Measurements from ENCODE around the gene MT1G. TPM values are rescaled to one million over a fixed set of nuclear protein-coding genes. Genes with fewer than 3 reads are reported as not detected.

The MT1G gene
- total and polyA plus RNA-seq, 2 experiments from 2014 or later, result 184 to 1,014 TPM

GRCh38 chr16:56697456-56698155 is 29.7 kb upstream of the MT1G start:
- H3K27ac Mint-ChIP-seq, result no peak overlapping the region
- Histone ChIP-seq H3K4me3 (no peak overlapping the region), H4K20me1 (replicated peaks; ENCODE audit: insufficient read depth) (no peaks in the 10 kb centered on the region)

More at GRCh38 chr16:56697456-56698155, 29.7 kb upstream of the MT1G start:
- H3K4me3 Mint-ChIP-seq, result no peak overlapping the region
- peaks cover 11% of the 10 kb centered on the region for H3K4me1 Mint-ChIP-seq
- no peak overlapping the region for H3K4me2 ChIP-seq
- peaks cover 3% of the 10 kb centered on the region; the same call in 1 of the 3 replicates for H3K36me3 Mint-ChIP-seq (ENCODE audit: low read depth)
- H3K27ac ChIP-seq (ENCODE audit: low read depth), result no peak overlapping the region
- peaks cover 5% of the 10 kb centered on the region for H3K27me3 Mint-ChIP-seq (ENCODE audit: insufficient read depth, low read depth, poor library complexity)
- H3F3A ChIP-seq (replicated peaks; ENCODE audit: low read depth), result 0 out of 2 replicates have a peak, but pooled peaks cover under 1% of the 10 kb centered on the region
- no peak overlapping the region for H2AFZ ChIP-seq
- no peaks in the 10 kb centered on the region for H3K27me3 ChIP-seq (ENCODE audit: insufficient read depth)
- H3K36me3 ChIP-seq (ENCODE audit: insufficient read depth), result no peaks in the 10 kb centered on the region
- H3K9me2 ChIP-seq (ENCODE audit: insufficient read depth), result no peaks in the 10 kb centered on the region
- peaks cover 17% of the 10 kb centered on the region for H3K9me3 Mint-ChIP-seq
- ATAC-seq (no peak), DNase-seq (ENCODE audit: low spot score) (no peak)
- H3K4me1 ChIP-seq (ENCODE audit: insufficient read depth), result peaks cover 7% of the 10 kb centered on the region; the same call in 1 of the 2 replicates
- no peaks in the 10 kb centered on the region for H3K79me2 ChIP-seq (replicated peaks; ENCODE audit: insufficient read depth)
- TF ChIP-seq NANOG (IDR thresholded peaks at IDR 0.05; ENCODE audit: borderline replicate concordance) (no peak), CREB1 (CRISPR knock-in tag; IDR thresholded peaks at IDR 0.05; ENCODE audit: low read depth) (no peak), ZNF114 (CRISPR knock-in tag; IDR thresholded peaks at IDR 0.05) (no peak), EZH2phosphoT487 (IDR thresholded peaks at IDR 0.05; ENCODE audit: unreplicated experiment) (no peak), POLR2AphosphoS5 (IDR thresholded peaks at IDR 0.05; ENCODE audit: low read depth) (no peak), EZH2 (IDR thresholded peaks at IDR 0.05; ENCODE audit: low read depth, unreplicated experiment) (no peak), JUNB (IDR thresholded peaks at IDR 0.05; ENCODE audit: unreplicated experiment) (no peak), ZNF331 (CRISPR knock-in tag; IDR thresholded peaks at IDR 0.05; ENCODE audit: low read depth) (no peak), STAT1 (IDR thresholded peaks at IDR 0.05; ENCODE audit: unreplicated experiment) (no peak)
- TF ChIP-seq, protein P1, sequence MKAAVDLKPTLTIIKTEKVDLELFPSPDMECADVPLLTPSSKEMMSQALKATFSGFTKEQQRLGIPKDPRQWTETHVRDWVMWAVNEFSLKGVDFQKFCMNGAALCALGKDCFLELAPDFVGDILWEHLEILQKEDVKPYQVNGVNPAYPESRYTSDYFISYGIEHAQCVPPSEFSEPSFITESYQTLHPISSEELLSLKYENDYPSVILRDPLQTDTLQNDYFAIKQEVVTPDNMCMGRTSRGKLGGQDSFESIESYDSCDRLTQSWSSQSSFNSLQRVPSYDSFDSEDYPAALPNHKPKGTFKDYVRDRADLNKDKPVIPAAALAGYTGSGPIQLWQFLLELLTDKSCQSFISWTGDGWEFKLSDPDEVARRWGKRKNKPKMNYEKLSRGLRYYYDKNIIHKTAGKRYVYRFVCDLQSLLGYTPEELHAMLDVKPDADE (IDR thresholded peaks at IDR 0.05), result no peak
- TF ChIP-seq, protein P2, sequence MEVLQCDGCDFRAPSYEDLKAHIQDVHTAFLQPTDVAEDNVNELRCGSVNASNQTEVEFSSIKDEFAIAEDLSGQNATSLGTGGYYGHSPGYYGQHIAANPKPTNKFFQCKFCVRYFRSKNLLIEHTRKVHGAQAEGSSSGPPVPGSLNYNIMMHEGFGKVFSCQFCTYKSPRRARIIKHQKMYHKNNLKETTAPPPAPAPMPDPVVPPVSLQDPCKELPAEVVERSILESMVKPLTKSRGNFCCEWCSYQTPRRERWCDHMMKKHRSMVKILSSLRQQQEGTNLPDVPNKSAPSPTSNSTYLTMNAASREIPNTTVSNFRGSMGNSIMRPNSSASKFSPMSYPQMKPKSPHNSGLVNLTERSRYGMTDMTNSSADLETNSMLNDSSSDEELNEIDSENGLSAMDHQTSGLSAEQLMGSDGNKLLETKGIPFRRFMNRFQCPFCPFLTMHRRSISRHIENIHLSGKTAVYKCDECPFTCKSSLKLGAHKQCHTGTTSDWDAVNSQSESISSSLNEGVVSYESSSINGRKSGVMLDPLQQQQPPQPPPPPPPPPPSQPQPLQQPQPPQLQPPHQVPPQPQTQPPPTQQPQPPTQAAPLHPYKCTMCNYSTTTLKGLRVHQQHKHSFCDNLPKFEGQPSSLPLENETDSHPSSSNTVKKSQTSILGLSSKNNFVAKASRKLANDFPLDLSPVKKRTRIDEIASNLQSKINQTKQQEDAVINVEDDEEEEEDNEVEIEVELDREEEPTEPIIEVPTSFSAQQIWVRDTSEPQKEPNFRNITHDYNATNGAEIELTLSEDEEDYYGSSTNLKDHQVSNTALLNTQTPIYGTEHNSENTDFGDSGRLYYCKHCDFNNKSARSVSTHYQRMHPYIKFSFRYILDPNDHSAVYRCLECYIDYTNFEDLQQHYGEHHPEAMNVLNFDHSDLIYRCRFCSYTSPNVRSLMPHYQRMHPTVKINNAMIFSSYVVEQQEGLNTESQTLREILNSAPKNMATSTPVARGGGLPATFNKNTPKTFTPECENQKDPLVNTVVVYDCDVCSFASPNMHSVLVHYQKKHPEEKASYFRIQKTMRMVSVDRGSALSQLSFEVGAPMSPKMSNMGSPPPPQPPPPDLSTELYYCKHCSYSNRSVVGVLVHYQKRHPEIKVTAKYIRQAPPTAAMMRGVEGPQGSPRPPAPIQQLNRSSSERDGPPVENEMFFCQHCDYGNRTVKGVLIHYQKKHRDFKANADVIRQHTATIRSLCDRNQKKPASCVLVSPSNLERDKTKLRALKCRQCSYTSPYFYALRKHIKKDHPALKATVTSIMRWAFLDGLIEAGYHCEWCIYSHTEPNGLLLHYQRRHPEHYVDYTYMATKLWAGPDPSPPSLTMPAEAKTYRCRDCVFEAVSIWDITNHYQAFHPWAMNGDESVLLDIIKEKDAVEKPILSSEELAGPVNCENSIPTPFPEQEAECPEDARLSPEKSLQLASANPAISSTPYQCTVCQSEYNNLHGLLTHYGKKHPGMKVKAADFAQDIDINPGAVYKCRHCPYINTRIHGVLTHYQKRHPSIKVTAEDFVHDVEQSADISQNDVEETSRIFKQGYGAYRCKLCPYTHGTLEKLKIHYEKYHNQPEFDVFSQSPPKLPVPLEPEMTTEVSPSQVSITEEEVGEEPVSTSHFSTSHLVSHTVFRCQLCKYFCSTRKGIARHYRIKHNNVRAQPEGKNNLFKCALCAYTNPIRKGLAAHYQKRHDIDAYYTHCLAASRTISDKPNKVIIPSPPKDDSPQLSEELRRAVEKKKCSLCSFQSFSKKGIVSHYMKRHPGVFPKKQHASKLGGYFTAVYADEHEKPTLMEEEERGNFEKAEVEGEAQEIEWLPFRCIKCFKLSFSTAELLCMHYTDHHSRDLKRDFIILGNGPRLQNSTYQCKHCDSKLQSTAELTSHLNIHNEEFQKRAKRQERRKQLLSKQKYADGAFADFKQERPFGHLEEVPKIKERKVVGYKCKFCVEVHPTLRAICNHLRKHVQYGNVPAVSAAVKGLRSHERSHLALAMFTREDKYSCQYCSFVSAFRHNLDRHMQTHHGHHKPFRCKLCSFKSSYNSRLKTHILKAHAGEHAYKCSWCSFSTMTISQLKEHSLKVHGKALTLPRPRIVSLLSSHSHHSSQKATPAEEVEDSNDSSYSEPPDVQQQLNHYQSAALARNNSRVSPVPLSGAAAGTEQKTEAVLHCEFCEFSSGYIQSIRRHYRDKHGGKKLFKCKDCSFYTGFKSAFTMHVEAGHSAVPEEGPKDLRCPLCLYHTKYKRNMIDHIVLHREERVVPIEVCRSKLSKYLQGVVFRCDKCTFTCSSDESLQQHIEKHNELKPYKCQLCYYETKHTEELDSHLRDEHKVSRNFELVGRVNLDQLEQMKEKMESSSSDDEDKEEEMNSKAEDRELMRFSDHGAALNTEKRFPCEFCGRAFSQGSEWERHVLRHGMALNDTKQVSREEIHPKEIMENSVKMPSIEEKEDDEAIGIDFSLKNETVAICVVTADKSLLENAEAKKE (CRISPR knock-in tag; IDR thresholded peaks at IDR 0.05), result no peak
- TF ChIP-seq, protein P3, sequence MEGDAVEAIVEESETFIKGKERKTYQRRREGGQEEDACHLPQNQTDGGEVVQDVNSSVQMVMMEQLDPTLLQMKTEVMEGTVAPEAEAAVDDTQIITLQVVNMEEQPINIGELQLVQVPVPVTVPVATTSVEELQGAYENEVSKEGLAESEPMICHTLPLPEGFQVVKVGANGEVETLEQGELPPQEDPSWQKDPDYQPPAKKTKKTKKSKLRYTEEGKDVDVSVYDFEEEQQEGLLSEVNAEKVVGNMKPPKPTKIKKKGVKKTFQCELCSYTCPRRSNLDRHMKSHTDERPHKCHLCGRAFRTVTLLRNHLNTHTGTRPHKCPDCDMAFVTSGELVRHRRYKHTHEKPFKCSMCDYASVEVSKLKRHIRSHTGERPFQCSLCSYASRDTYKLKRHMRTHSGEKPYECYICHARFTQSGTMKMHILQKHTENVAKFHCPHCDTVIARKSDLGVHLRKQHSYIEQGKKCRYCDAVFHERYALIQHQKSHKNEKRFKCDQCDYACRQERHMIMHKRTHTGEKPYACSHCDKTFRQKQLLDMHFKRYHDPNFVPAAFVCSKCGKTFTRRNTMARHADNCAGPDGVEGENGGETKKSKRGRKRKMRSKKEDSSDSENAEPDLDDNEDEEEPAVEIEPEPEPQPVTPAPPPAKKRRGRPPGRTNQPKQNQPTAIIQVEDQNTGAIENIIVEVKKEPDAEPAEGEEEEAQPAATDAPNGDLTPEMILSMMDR (conservative IDR thresholded peaks at IDR 0.05; ENCODE audit: low read depth in 2 of 2), result no peak
- TF ChIP-seq, protein P4, sequence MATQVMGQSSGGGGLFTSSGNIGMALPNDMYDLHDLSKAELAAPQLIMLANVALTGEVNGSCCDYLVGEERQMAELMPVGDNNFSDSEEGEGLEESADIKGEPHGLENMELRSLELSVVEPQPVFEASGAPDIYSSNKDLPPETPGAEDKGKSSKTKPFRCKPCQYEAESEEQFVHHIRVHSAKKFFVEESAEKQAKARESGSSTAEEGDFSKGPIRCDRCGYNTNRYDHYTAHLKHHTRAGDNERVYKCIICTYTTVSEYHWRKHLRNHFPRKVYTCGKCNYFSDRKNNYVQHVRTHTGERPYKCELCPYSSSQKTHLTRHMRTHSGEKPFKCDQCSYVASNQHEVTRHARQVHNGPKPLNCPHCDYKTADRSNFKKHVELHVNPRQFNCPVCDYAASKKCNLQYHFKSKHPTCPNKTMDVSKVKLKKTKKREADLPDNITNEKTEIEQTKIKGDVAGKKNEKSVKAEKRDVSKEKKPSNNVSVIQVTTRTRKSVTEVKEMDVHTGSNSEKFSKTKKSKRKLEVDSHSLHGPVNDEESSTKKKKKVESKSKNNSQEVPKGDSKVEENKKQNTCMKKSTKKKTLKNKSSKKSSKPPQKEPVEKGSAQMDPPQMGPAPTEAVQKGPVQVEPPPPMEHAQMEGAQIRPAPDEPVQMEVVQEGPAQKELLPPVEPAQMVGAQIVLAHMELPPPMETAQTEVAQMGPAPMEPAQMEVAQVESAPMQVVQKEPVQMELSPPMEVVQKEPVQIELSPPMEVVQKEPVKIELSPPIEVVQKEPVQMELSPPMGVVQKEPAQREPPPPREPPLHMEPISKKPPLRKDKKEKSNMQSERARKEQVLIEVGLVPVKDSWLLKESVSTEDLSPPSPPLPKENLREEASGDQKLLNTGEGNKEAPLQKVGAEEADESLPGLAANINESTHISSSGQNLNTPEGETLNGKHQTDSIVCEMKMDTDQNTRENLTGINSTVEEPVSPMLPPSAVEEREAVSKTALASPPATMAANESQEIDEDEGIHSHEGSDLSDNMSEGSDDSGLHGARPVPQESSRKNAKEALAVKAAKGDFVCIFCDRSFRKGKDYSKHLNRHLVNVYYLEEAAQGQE (IDR thresholded peaks at IDR 0.05; ENCODE audit: unreplicated experiment), result no peak

Data from GM23338 (cell line).